K562 (cell line): Measurements from ENCODE around the gene MYO5C. TPM values are rescaled to one million over a fixed set of nuclear protein-coding genes. Genes with fewer than 3 reads are reported as not detected.

Source experiments
- ATAC-seq: fragments of 200-7000 bp; cut with Tn5 transposase; 3 replicates; pipeline ENCODE4 v1.9.1; 2020; ENCODE audit warnings: moderate library complexity
- BruUV-seq: library from RNA; stranded (reverse); fragments of 400-500 nt; replicated peaks from 2 replicates; lab custom pipeline; 2021; lab: Mats Ljungman, UMichigan
- CTCF ChIA-PET: fragments of 300-600 bp; formaldehyde crosslinking; extraction: SDS; loops from one replicate; lab custom pipeline; 2021; ENCODE audit warnings: low intra/inter-chr PET ratio; lab: Yijun Ruan, JAX
- POLR2A ChIA-PET: fragments of 300-600, 350-650 bp; sonication (Branson Sonifier 250); formaldehyde crosslinking; extraction: SDS; loops from one replicate; lab custom pipeline; 2021; ENCODE audit warnings: antibody characterized with exemption, inconsistent platforms; lab: Yijun Ruan, JAX
- DNase-seq, 4 experiments: peaks; one replicate each; pipeline versions ENCODE4 v3.0.0 to v3.0.0-alpha.2; 2011 to 2018; ENCODE audit warnings: low spot score in 3 of 4, mixed read lengths in 3 of 4; ENCODE audit errors: extremely low read depth in 1 of 4
- FAIRE-seq: peaks from 2 replicates; lab custom pipeline; 2011; peaks lifted over from hg19 to GRCh38; lab: Jason Lieb, UNC
- H2AFZ ChIP-seq: 2 replicates; pipeline ENCODE4 v1.6.0; 2011; ENCODE audit warnings: low read depth, low read length, control low read depth, inconsistent platforms
- H3K27ac ChIP-seq: fragments of 200-600 bp; 3 replicates; pipeline ENCODE4 v1.8.0; 2011; ENCODE audit warnings: low read depth, mild to moderate bottlenecking, control low read depth, inconsistent platforms, low read length, moderate library complexity, mixed read lengths; ENCODE audit errors: extremely low read depth
- H3K27me3 ChIP-seq, 2 experiments: fragments of 300-600 bp in 1 of 2; 2 replicates in 1 of 2; 3 replicates in 1 of 2; pipeline versions ENCODE4 v1.6.0 to v1.8.0; 2011; ENCODE audit warnings: inconsistent platforms in 2 of 2, low read length in 2 of 2, mild to moderate bottlenecking in 1 of 2, mixed read lengths in 1 of 2, moderate library complexity in 1 of 2; ENCODE audit not compliant: control insufficient read depth in 2 of 2, insufficient read depth in 2 of 2
- H3K36me3 ChIP-seq: fragments of 300-600 bp; 3 replicates; pipeline ENCODE4 v1.8.0; 2011; ENCODE audit warnings: mild to moderate bottlenecking, low read length, inconsistent platforms; ENCODE audit not compliant: control insufficient read depth, insufficient read depth
- H3K4me1 ChIP-seq, 2 experiments: fragments of 200-600 bp in 1 of 2; replicated peaks in 1 of 2; 2 replicates in 1 of 2; 3 replicates in 1 of 2; pipeline versions ENCODE4 v1.5.1 to v1.8.0; 2011; ENCODE audit warnings: inconsistent platforms in 2 of 2, low read length in 2 of 2, mild to moderate bottlenecking in 1 of 2, mixed read lengths in 1 of 2, moderate library complexity in 1 of 2; ENCODE audit not compliant: control insufficient read depth in 2 of 2, insufficient read depth in 2 of 2
- H3K4me2 ChIP-seq: 2 replicates; pipeline ENCODE4 v1.6.1; 2011; ENCODE audit warnings: low read length, control low read depth, inconsistent platforms, mixed read lengths; ENCODE audit not compliant: insufficient read depth
- H3K4me3 ChIP-seq: fragments of 200-600 bp; sonication (generic), shearing (Covaris generic); 2 replicates; pipeline ENCODE4 v1.5.1; 2016; ENCODE audit warnings: control low read depth, inconsistent platforms
- H3K79me2 ChIP-seq: fragments of 200-600 bp; 3 replicates; pipeline ENCODE4 v1.8.0; 2011; ENCODE audit warnings: low read length, inconsistent platforms; ENCODE audit not compliant: control insufficient read depth, insufficient read depth
- H3K9ac ChIP-seq, 2 experiments: 2 replicates each; pipeline versions ENCODE4 v1.6.0 to v1.6.1; 2011; ENCODE audit warnings: low read depth in 2 of 2, low read length in 2 of 2, control low read depth in 1 of 2, inconsistent platforms in 1 of 2, mild to moderate bottlenecking in 1 of 2, mixed read lengths in 1 of 2; ENCODE audit not compliant: insufficient read depth in 1 of 2
- H3K9me1 ChIP-seq: one replicate; pipeline ENCODE4 v1.6.0; 2011; ENCODE audit warnings: inconsistent platforms, mild to moderate bottlenecking, low read length, moderate library complexity; ENCODE audit not compliant: control insufficient read depth, insufficient read depth
- H3K9me3 ChIP-seq: replicated peaks from 2 replicates; pipeline ENCODE4 v1.5.1; 2011; ENCODE audit warnings: low read depth, low read length, inconsistent platforms; ENCODE audit not compliant: control insufficient read depth, insufficient read depth
- H4K20me1 ChIP-seq: replicated peaks from 2 replicates; pipeline ENCODE4 v1.6.1; 2011; ENCODE audit warnings: low read length, inconsistent platforms, mixed read lengths; ENCODE audit not compliant: control insufficient read depth, insufficient read depth
- ARHGAP35 ChIP-seq: fragments of 450-650 bp; IDR thresholded peaks from 2 replicates; pipeline ENCODE4 v1.6.1; 2018; ENCODE audit not compliant: partially characterized antibody
- EWSR1 ChIP-seq: fragments of 450-650 bp; IDR thresholded peaks from 2 replicates; pipeline ENCODE4 v1.6.1; 2018; ENCODE audit warnings: borderline replicate concordance, mild to moderate bottlenecking, low read depth, moderate library complexity; ENCODE audit not compliant: partially characterized antibody
- FOXK1 ChIP-seq: sonication (generic); formaldehyde crosslinking; IDR thresholded peaks from 2 replicates; pipeline ENCODE4 v1.8.0; 2022; ENCODE audit warnings: missing genetic modification reagents, mild to moderate bottlenecking, borderline replicate concordance
- FOXO4 ChIP-seq: fragments of 450-650 bp; formaldehyde crosslinking; IDR thresholded peaks from 2 replicates; pipeline ENCODE4 v1.4.0; 2020; ENCODE audit warnings: mild to moderate bottlenecking, moderate library complexity
- MTA2 ChIP-seq: fragments of 450-650 bp; IDR thresholded peaks from 2 replicates; pipeline ENCODE4 v1.6.1; 2016; ENCODE audit warnings: low read depth
- NCOA4 ChIP-seq: fragments of 450-650 bp; IDR thresholded peaks from 2 replicates; pipeline ENCODE4 v1.6.1; 2018; ENCODE audit warnings: mild to moderate bottlenecking; ENCODE audit not compliant: partially characterized antibody
- NKRF ChIP-seq: fragments of 450-650 bp; IDR thresholded peaks from 2 replicates; pipeline ENCODE4 v1.6.1; 2016; ENCODE audit warnings: borderline replicate concordance
- RBFOX2 ChIP-seq: fragments of 200-400 bp; formaldehyde crosslinking; IDR thresholded peaks from 2 replicates; pipeline ENCODE4 v1.6.1; 2017; ENCODE audit warnings: low read depth, mild to moderate bottlenecking, low read length, moderate library complexity
- SRSF7 ChIP-seq: fragments of 200-400 bp; formaldehyde crosslinking; optimal IDR thresholded peaks from 2 replicates; pipeline ENCODE3; 2017; ENCODE audit warnings: mild to moderate bottlenecking, low read depth, low read length
- ZC3H11A ChIP-seq: IDR thresholded peaks from 2 replicates; pipeline ENCODE4 v1.6.1; 2012; ENCODE audit warnings: low read depth, low read length, improper control_type of control experiment
- ZNF785 ChIP-seq: fragments of 250-450 bp; sonication (Bioruptor Pico); IDR thresholded peaks from 2 replicates; pipeline ENCODE4 v1.4.0; 2020; ENCODE audit warnings: mild to moderate bottlenecking
- WGBS: fragments of 100-300 bp; shearing (Covaris generic); methylation state at CpG from one replicate; pipeline ENCODE4 v1.1.6; 2016; ENCODE audit warnings: low coverage, mixed read lengths; ENCODE audit not compliant: insufficient coverage; ENCODE audit errors: missing lambda C conversion rate; 5-methylcytosine and 5-hydroxymethylcytosine counted together
- in situ Hi-C: fragments of 300-500 bp; cut with MboI; formaldehyde crosslinking; loops from 4 replicates; pipeline ENCODE4 v1.15.0; 2018; ENCODE audit warnings: inconsistent platforms, mixed read lengths
- intact Hi-C: fragments of 100-400 bp; cut with micrococcal nuclease; formaldehyde crosslinking; loops from 2 replicates; pipeline ENCODE4 v1.14.2; 2022
- polyA plus RNA-seq, 8 experiments: library from polyadenylated mRNA; depleted of rRNA in 4 of 8; stranded (reverse) in 5 of 8; unstranded in 3 of 8; fragments of >200 nt; fragmentation: Nextera tagmentation in 2 of 8; fragmentation: Illumina TruSeq in 1 of 8; extraction: Ambion mirVana in 2 of 8; extraction: Trizol in 1 of 8; gene quantifications; 2 replicates each; pipeline versions ENCODE4 v1.2.1 to v1.2.3, GENCODE V29; 2011 to 2014; ENCODE audit warnings: inconsistent platforms in 1 of 8, missing spikeins in 1 of 8
- total RNA-seq, 7 experiments: library from RNA; depleted of rRNA in 6 of 7; stranded (reverse); fragments of >200 nt in 6 of 7; fragmentation: Illumina TruSeq in 2 of 7; extraction: Trizol in 2 of 7; gene quantifications; 2 replicates each; pipeline versions ENCODE4 v1.2.1 to v1.2.3, GENCODE V29; 2011 to 2021; ENCODE audit warnings: low replicate concordance in 1 of 7

The MYO5C gene
- total and polyA plus RNA-seq, 9 of the 15 experiments (the other 6 are each of a cell fraction or from before 2014, with no cell fraction given): 0.01 to 0.24 TPM; not detected in 7

GRCh38 chr15:52220251-52220650 is 75.4 kb downstream of the MYO5C start:
- Histone ChIP-seq H3K27me3 (peaks cover 15 to 20% of the 10 kb centered on the region in 2 experiments), H2AFZ (no peak overlapping the region), H3K9ac (no peak overlapping the region), H3K9me3 (no peaks in the 10 kb centered on the region), H3K36me3 (no peaks in the 10 kb centered on the region), H3K4me2 (no peak overlapping the region), H3K9me1 (no peaks in the 10 kb centered on the region), H3K79me2 (no peaks in the 10 kb centered on the region), H4K20me1 (no peaks in the 10 kb centered on the region), H3K4me3 (no peak overlapping the region), H3K4me1 (peaks cover 0 to 2% of the 10 kb centered on the region in 2 experiments; a peak in 1 of 5 replicates), H3K27ac (no peak overlapping the region)
- WGBS: 15% methylated on average over 6 of the region's 6 CpGs
- ATAC-seq (no peak), FAIRE-seq (no peak), DNase-seq (no peak)
- intact Hi-C loops (no loop called here), in situ Hi-C loops (no loop called here)
- no TSS peak for BruUV-seq
- CTCF ChIA-PET: no interaction called here
- POLR2A ChIA-PET: no interaction called here
- TF ChIP-seq EWSR1 (no peak), NKRF (no peak), ARHGAP35 (no peak), ZNF785 (no peak), ZC3H11A (no peak), FOXK1 (CRISPR knock-in tag) (no peak), MTA2 (no peak), SRSF7 (no peak), FOXO4 (CRISPR knock-in tag) (no peak), NCOA4 (no peak), RBFOX2 (no peak)
